ENCODE measurements around the gene TNFSF9. TPM values are rescaled to one million over a fixed set of nuclear protein-coding genes. Genes with fewer than 3 reads are reported as not detected.
"Not testable (repeated sequence)": the region's sequence is repeated elsewhere in the genome, so short reads cannot be mapped to it uniquely, and the experiment has no call there.

The TNFSF9 gene
- total and polyA plus RNA-seq, 11 donors, result 0.08 to 0.77 (median 0.22) TPM; not detected in 5

GRCh38 chr19:6540918-6541689, 10.3 kb downstream of the TNFSF9 start:
- DNase-seq (no peak), ATAC-seq (no peak)
- no peaks in the 10 kb centered on the region for H3K36me3 ChIP-seq
- intact Hi-C loops (cut with DNase I), result no loop called here
- no peak overlapping the region for H3K27ac ChIP-seq
- peaks cover 0 to 10% (median 0%) of the 10 kb centered on the region in 12 donors for H3K4me1 ChIP-seq
- 75 to 83% (median 79%) methylated on average over 13 of the region's 13 CpGs for WGBS, 4 donors
- H3K4me3 ChIP-seq, result no peak overlapping the region
- H3K27me3 ChIP-seq, result peaks cover 0 to 29% (median 0%) of the 10 kb centered on the region in 9 donors
- TF ChIP-seq CTCF (IDR thresholded peaks at IDR 0.05) (no peak), POLR2A (IDR thresholded peaks at IDR 0.05) (no peak)
- H3K9me3 ChIP-seq, result no peaks in the 10 kb centered on the region

- Histone ChIP-seq H3K27me3 (peaks cover 0 to 24% (median 0%) of the 10 kb centered on the region in 9 donors), H3K4me1 (no peaks in the 10 kb centered on the region), H3K4me3 (no peak overlapping the region), H3K36me3 (no peaks in the 10 kb centered on the region), H3K27ac (no peak overlapping the region), H3K9me3 (no peaks in the 10 kb centered on the region)
- intact Hi-C loops (cut with DNase I), result no loop called here
- TF ChIP-seq POLR2A (IDR thresholded peaks at IDR 0.05), result no peak
- TF ChIP-seq CTCF (IDR thresholded peaks at IDR 0.05), result no peak
- ATAC-seq (no peak), DNase-seq (no peak)
- WGBS, 4 donors, result 67 to 81% (median 74%) methylated on average over 10 to 11 of the region's 11 CpGs
Observed at GRCh38 chr19:6543866-6544347, 13.1 kb downstream of the TNFSF9 start.

GRCh38 chr19:6550679-6551078, 19.9 kb downstream of the TNFSF9 start:
- H3K36me3 ChIP-seq; ATAC-seq; H3K4me1 ChIP-seq; H3K4me3 ChIP-seq; DNase-seq; intact Hi-C loops (cut with DNase I); H3K27ac ChIP-seq; H3K9me3 ChIP-seq: not testable (repeated sequence)
- H3K27me3 ChIP-seq, result peaks cover 0 to 31% (median 6%) of the 10 kb centered on the region in 9 donors
- WGBS, 4 donors, result 86 to 88% (median 88%) methylated on average over 6 of the region's 6 CpGs

GRCh38 chr19:6551091-6551490, 20.3 kb downstream of the TNFSF9 start:
- Histone ChIP-seq H3K4me1 (peaks cover 0 to 4% (median 0%) of the 10 kb centered on the region in 12 donors), H3K4me3 (no peak overlapping the region), H3K36me3 (no peaks in the 10 kb centered on the region), H3K9me3 (no peaks in the 10 kb centered on the region), H3K27me3 (peaks cover 0 to 31% (median 8%) of the 10 kb centered on the region in 9 donors), H3K27ac (no peak overlapping the region)
- intact Hi-C loops (cut with DNase I), result no loop called here
- WGBS, 4 donors, result 80 to 83% (median 82%) methylated on average over 3 of the region's 3 CpGs; no CpG with 5 or more reads in 1 of the 4 donors
- no peak for TF ChIP-seq CTCF (IDR thresholded peaks at IDR 0.05)
- no peak for TF ChIP-seq POLR2A (IDR thresholded peaks at IDR 0.05)
- DNase-seq, result no peak
- no peak for ATAC-seq

All from heart left ventricle (tissue), 16 donors.